HG03520 (cell line): ENCODE data around the gene TMEM168.
"Not testable (repeated sequence)": the region's sequence is repeated elsewhere in the genome, so short reads cannot be mapped to it uniquely, and the experiment has no call there.

Experiments used
- ATAC-seq: cut with Tn5 transposase; IDR thresholded peaks from one replicate; pipeline ENCODE4 v1.9.1; 2021; ENCODE audit warnings: mild to moderate bottlenecking, moderate library complexity; ENCODE audit not compliant: unreplicated experiment

The TMEM168 gene

GRCh38 chr7:112781558-112781957 lies 8.6 kb downstream of the TMEM168 start:
- ATAC-seq, result no peak

- no peak for ATAC-seq
Measured at GRCh38 chr7:112781110-112781509, 9.1 kb downstream of the TMEM168 start.

DNA sequence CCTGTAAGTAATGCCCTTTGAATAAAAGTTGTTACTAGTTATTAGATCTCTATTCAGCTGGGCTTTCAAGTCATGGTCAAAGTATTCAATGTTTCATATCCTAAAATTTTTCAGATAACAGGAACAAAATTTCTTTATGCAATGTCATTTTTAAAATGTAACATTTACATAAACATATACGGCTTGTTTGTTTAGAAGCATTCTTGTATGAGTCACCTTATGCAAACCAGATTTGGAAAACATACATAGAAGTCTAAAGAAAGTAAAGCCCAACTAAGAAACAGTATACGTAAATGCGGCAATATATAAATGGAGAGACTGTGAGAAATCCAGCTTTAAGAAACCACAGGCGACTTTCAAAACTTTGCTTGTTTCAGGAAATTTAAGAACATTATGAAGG lies 10.5 kb downstream of the TMEM168 start:
- ATAC-seq, result no peak

DNA sequence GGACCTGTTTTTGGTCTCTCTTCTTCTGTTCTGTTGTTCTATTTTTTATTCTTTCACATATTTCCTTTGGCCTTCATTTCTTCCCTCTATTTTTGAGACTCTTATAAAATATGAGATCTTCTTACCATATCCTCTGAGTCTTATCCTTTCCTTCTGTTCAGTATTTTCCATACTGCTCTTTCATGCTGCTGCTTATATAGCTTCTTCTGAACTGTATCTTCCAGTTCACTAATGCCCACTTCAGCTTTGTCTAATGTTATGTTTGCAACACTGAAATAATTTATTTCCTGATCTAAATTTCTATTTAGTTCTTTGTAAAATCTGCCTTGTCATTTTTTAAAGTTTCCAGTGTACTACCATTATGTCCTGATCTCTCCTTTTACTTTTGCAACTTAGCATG lies 12.8 kb downstream of the TMEM168 start:
- ATAC-seq, result no peak

DNA sequence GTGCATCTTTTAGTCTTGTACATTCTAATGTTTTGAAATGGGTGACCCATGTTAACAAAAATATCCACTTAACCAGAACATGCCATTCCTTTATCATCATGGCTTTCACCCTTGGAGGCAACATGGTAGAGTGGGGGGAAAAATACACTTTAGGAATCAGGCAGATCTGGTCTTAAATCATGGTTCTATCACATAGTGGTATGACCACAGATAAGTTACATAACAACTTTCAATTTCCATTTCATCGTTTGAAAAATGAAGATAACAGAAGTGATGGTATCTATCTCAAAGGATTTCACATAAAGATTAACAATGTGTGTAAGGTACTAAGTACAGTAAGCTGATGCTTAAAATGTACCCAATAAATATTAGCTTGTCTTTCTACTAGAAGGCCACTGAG lies 19.0 kb downstream of the TMEM168 start:
- ATAC-seq, result no peak

GRCh38 chr7:112770051-112770450 lies 20.1 kb downstream of the TMEM168 start:
- no peak for ATAC-seq

DNA sequence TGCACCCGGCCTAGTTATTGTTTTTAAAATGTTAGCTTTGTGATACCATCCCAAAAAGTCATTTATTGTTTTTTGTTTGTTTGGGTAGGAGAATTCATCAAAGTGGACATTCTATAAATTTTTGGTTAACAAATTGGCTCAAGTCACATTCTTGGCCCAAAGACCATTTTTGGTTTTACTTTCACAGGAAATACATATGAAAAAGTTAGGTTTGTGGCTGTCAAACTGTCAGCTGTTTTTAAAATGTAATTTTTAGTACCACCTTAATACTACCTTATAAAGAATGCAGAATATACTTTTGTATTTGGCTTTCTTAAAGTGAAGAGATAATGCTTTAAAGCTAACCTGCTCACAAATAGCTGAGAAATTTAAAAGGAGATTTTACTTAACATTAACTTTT lies 25.1 kb downstream of the TMEM168 start:
- peak; percentile 60 for ATAC-seq

GRCh38 chr7:112763996-112764395 lies 26.2 kb downstream of the TMEM168 start:
- no peak for ATAC-seq

DNA sequence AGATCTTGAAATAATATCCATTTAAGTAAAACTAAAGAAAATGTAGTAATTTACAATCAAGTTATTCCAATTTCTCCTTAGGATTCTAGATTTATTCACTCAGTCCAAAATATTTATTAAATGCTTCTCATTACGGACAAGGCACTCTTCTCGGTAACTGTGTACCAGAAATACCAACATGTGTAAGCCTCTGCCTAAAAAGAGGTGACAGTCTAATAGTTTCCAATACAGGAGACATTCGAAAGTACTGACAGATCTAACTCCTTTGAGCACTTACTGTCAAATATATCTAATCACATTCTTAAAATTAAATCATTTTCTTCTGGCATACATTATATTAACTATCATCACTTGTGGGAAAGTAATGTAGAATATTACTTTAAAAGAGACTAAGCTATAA lies 26.9 kb downstream of the TMEM168 start:
- no peak for ATAC-seq

- no peak for ATAC-seq
Measured at GRCh38 chr7:112759905-112760304, 30.3 kb downstream of the TMEM168 start.

DNA sequence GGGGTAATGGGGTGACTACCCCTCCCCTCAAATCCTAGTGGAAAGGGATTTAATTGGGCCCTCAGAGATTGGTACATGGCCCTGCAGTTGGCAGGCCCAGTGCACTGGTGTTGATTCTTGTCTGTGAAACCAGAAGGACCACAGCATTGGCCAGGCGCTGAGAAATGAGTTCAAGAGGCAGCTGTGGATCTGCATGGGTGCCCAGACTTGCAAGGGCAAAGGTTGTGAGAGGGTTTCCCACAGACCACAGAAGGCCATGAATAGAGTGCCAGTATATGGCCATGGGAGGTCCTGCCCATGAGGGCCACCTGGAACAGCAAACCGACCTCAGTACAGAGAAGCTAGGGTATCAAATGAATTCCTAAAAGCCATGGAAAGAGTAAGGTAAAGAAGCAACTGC lies 32.9 kb downstream of the TMEM168 start:
- ATAC-seq, result peak; percentile 51

DNA sequence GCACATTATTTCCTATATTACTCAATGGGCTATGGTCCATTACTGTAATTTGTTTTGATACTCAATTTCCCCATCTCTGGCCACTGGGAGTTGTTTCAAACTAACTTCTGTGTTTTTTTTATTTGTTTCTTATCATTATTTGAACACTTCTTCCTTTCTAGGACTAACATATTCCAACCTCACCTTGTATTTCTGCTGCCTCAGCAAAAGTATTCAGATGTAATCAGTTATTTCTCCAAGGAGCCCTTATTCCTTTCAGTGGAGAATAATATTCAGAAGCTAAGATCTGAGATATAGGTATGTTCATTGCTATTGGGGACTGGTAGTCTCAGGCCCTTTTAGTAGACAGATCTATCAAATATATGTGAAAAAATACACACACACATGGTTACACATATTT lies 36.9 kb downstream of the TMEM168 start:
- no peak for ATAC-seq

- ATAC-seq, result no peak
Measured at GRCh38 chr7:112752576-112752975, 37.6 kb downstream of the TMEM168 start.

GRCh38 chr7:112749775-112750174 lies 40.4 kb downstream of the TMEM168 start:
- ATAC-seq, result no peak

DNA sequence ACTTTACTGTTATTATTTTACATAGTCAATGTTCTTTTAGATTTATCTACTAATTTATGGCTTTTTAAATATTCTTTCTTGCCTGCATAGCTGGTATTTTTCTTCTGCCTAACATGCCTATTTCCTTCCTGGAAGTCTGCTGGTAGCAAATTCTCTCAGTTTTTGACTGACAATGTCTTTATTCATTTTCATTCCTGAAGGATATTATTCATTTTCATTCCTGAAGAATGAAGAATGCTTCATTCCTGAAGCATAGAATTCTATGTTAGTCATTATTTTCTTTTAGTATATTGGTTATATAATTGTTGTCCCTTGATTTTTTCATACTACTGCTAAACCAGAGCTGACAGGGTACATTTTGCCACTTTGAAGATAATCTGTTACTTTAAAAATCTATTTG lies 41.8 kb downstream of the TMEM168 start:
- ATAC-seq, result no peak

GRCh38 chr7:112745635-112746034 lies 44.6 kb downstream of the TMEM168 start:
- no peak for ATAC-seq

GRCh38 chr7:112744818-112745217 lies 45.4 kb downstream of the TMEM168 start:
- no peak for ATAC-seq

GRCh38 chr7:112743811-112744210 lies 46.4 kb downstream of the TMEM168 start:
- no peak for ATAC-seq

DNA sequence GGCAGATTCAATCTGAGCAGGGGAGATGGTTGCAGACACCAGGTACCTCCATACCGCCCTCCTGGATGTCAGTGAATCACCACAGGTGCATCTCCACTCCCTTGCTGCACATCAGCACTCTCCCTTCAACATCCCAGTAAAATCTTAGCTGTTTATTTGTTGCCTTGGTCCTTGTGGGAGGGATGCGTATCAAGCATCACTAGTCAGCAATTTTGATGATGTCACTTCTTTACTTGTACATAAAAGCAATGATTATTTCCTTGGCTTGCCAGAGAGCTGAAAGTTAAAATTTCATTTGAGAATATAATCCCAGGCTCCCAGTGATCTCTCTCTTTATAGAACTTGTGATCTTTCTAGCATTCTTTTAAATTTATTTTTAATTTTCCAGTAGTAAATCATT lies 49.5 kb downstream of the TMEM168 start:
- no peak for ATAC-seq

DNA sequence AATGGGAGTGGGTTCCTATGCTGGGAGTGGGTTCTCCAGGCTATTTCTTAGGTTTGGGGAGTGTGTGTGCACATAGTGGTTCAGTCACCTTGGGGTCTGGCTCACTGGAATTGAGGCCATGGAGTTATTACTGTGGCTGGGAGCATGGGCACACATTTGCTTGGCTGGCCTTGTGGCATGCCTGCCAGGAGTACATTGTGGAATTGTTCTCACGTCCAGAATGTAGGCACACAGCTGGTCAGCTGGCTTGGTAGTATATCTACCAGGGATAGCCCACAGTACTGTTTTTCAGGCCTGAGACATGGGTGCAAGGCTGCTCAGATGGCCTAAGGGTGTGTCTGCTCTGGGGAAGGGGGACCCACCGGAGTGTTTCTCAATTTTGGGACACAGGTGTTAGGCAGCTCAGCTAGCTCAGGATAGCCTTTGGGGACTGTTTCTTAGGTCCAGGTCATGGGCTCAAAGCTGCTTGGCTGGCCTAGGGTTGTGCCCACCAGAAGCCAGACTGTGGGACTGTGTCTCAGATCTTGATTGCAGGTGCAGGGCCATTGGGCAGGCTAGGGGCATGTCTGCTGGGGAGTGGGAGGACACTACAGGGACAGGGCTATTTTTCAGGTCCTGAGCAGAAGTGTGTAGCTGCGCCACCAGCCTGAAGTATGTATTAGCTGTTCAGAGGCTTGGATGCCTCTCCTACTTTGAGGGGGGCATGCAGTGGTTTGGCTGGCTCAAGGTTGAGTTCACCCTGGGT lies 50.6 kb downstream of the TMEM168 start:
- ATAC-seq, result no peak

GRCh38 chr7:112735261-112735660 lies 54.9 kb downstream of the TMEM168 start:
- ATAC-seq, result no peak

GRCh38 chr7:112731324-112731723 lies 58.9 kb downstream of the TMEM168 start:
- not testable (repeated sequence) for ATAC-seq

DNA sequence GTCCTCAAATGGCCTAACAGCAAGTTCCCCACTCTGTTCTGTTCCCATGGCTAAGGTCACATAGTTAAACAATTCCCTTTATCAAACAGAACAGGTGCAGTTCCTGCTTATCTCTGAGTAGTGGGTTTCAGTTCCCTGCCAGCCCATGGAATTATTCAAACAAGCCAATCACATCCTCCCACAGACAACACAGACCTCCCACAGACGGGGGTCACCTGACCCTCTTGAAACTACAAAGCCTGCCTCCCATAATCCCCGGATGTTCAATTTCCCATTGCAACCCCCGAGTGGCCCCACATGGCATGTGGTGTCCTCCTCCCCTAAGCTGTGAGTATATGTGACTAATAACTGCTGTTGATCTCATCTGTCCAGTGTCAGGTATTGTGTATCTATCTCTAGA lies 64.1 kb downstream of the TMEM168 start:
- no peak for ATAC-seq
